ENCODE data around the gene RRAS2. TPM values are rescaled to one million over a fixed set of nuclear protein-coding genes. Genes with fewer than 3 reads are reported as not detected.

RRAS2 gene
- total and polyA plus RNA-seq, 2 of the 4 experiments (the other 2 are of a cell fraction) = 85.5 to 106 TPM

- H3K18ac ChIP-seq (ENCODE audit: low read depth, low read length) = no peak overlapping the region
- H3K79me1 ChIP-seq (ENCODE audit: low read depth in 1 of 2, low read length in 2 of 2) = peaks cover 43 to 88% of the 10 kb centered on the region in 2 experiments
- H3K4me2 ChIP-seq (ENCODE audit: low read depth, low read length) = no peak overlapping the region
- ChIA-PET POLR2A (ENCODE audit: unreplicated experiment) (no interaction called here), CTCF (interaction anchor here (0.7 to 1.5 kb wide), 5 partner anchors 13 to 147 kb away, joined by 3 to 5 read pairs (median 3); no protein-coding TSS in a partner anchor)
- no TSS peak for BruUV-seq (replicated peaks)
- 100% methylated on average over 1 of the region's 1 CpG; no CpG with 5 or more reads in 1 of the 2 experiments for WGBS, 2 experiments (ENCODE audit: extremely low coverage in 2 of 2, insufficient read length in 1 of 2)
- ATAC-seq (ENCODE audit: low read depth) (no peak), DNase-seq (no peak)
- no peak overlapping the region for H3K4ac ChIP-seq (ENCODE audit: low read depth, low read length)
- H3K23ac ChIP-seq (ENCODE audit: low read depth, low read length) = no peak overlapping the region
- H2AFZ ChIP-seq (replicated peaks; ENCODE audit: low read length, poor library complexity) = no peak overlapping the region
- H3K9ac ChIP-seq (ENCODE audit: low read depth, low read length) = no peak overlapping the region
- no peak overlapping the region for H2BK120ac ChIP-seq (ENCODE audit: low read depth, low read length)
- H3K56ac ChIP-seq (ENCODE audit: extremely low read depth, insufficient read depth, low read length) = no peak overlapping the region
- dilution Hi-C loops (cut with HindIII; ENCODE audit: low sequenced_read_pairs, unreplicated experiment) (loop anchor here (25.0 kb wide), 1 partner anchor 153 kb away; no protein-coding TSS in a partner anchor), in situ Hi-C loops (cut with MboI; ENCODE audit: low sequenced_read_pairs) (no loop called here), intact Hi-C loops (cut with micrococcal nuclease) (no loop called here)
- H2BK5ac ChIP-seq (ENCODE audit: low read depth, low read length, poor library complexity, severe bottlenecking) = no peak overlapping the region
- H2BK20ac ChIP-seq (ENCODE audit: low read depth, low read length) = no peak overlapping the region
- no peaks in the 10 kb centered on the region for H3K36me3 ChIP-seq (ENCODE audit: control insufficient read depth, insufficient read depth, low read length)
- TF ChIP-seq MAZ (IDR thresholded peaks at IDR 0.05; ENCODE audit: borderline replicate concordance, low read depth, low read length) (no peak), USF2 (IDR thresholded peaks at IDR 0.05; ENCODE audit: low read depth, low read length) (no peak), RAD21 (IDR thresholded peaks at IDR 0.05; ENCODE audit: low read length) (no peak), CHD1 (IDR thresholded peaks at IDR 0.05; ENCODE audit: low read depth, low read length) (no peak), RCOR1 (IDR thresholded peaks at IDR 0.05; ENCODE audit: insufficient replicate concordance, low read length) (no peak), BHLHE40 (IDR thresholded peaks at IDR 0.05; ENCODE audit: low read depth, low read length) (no peak)
- no peaks in the 10 kb centered on the region for H3K27me3 ChIP-seq (ENCODE audit: control insufficient read depth, insufficient read depth, low read length)
- H2BK15ac ChIP-seq (ENCODE audit: low read depth, low read length) = no peak overlapping the region
- no peak overlapping the region for H3K4me3 ChIP-seq (ENCODE audit: insufficient read depth, low read depth, low read length)
- peaks cover 86% of the 10 kb centered on the region for H4K20me1 ChIP-seq (ENCODE audit: insufficient read depth, low read length)
- peaks cover 16% of the 10 kb centered on the region for H3K4me1 ChIP-seq (ENCODE audit: control insufficient read depth, insufficient read depth, low read length)
- no peak overlapping the region for H4K5ac ChIP-seq (ENCODE audit: low read depth, low read length)
- no peak overlapping the region for H4K91ac ChIP-seq (ENCODE audit: insufficient read depth, low read depth, low read length)
- no peak overlapping the region for H2AK9ac ChIP-seq (replicated peaks; ENCODE audit: low read depth, low read length, poor library complexity)
- H3K9me1 ChIP-seq (ENCODE audit: insufficient read depth, low read length) = peaks cover 12% of the 10 kb centered on the region
- H3K27ac ChIP-seq (ENCODE audit: insufficient read depth, low read length) = no peak overlapping the region
- H4K8ac ChIP-seq (ENCODE audit: low read depth in 2 of 2, low read length in 2 of 2) = no peak overlapping the region
- H3K14ac ChIP-seq (replicated peaks; ENCODE audit: low read depth, low read length) = no peak overlapping the region
- H3K9me3 ChIP-seq (ENCODE audit: control insufficient read depth, insufficient read depth, low read length) = no peaks in the 10 kb centered on the region
- no peak overlapping the region for H2AK5ac ChIP-seq (ENCODE audit: low read depth, low read length)
These were observed 50.0 kb downstream of the RRAS2 start for GRCh38 chr11:14308897-14309387.
